HEK293 (cell line): Measurements from ENCODE around the gene CLRN1.

Source experiments
- CTCF ChIA-PET: fragments of 350-600 bp; formaldehyde crosslinking; extraction: SDS; loops from one replicate; lab custom pipeline; 2021; ENCODE audit warnings: antibody characterized with exemption; lab: Yijun Ruan, JAX
- POLR2A ChIA-PET: fragments of 300-600 bp; formaldehyde crosslinking; extraction: SDS; loops from one replicate; lab custom pipeline; 2020; ENCODE audit warnings: antibody characterized with exemption, inconsistent platforms; lab: Yijun Ruan, JAX
- H3K27ac ChIP-seq: fragments of 200-500 bp; sonication (Bioruptor generic); 2 replicates; pipeline ENCODE4 v1.5.1; 2014; ENCODE audit warnings: low read depth, low read length, control low read depth, inconsistent platforms; ENCODE audit errors: extremely low read depth
- H3K36me3 ChIP-seq, 2 experiments: fragments of 200-500 bp in 1 of 2; sonication (Bioruptor generic) in 1 of 2; 1 replicate in 1 of 2; 2 replicates in 1 of 2; pipeline ENCODE4 v1.5.1; 2014 to 2017; ENCODE audit warnings: inconsistent platforms in 2 of 2, low read length in 2 of 2; ENCODE audit not compliant: control insufficient read depth in 2 of 2, insufficient read depth in 1 of 2
- H3K4me1 ChIP-seq: fragments of 200-500 bp; sonication (Bioruptor generic); 2 replicates; pipeline ENCODE4 v1.5.1; 2014; ENCODE audit warnings: mild to moderate bottlenecking, low read length, inconsistent platforms; ENCODE audit not compliant: control insufficient read depth, insufficient read depth
- H3K4me3 ChIP-seq: 2 replicates; pipeline ENCODE4 v1.5.1; 2011; ENCODE audit warnings: low read depth, mild to moderate bottlenecking, control low read depth, low read length, moderate library complexity
- H3K9me3 ChIP-seq: fragments of 200-500 bp; sonication (Bioruptor generic); 2 replicates; pipeline ENCODE4 v1.5.1; 2014; ENCODE audit warnings: low read depth, low read length, inconsistent platforms; ENCODE audit not compliant: control insufficient read depth, insufficient read depth
- GLI4 ChIP-seq: fragments of 450-650 bp; formaldehyde crosslinking; IDR thresholded peaks from 2 replicates; pipeline ENCODE4 v1.5.1; 2016; ENCODE audit warnings: missing biosample characterization, missing genetic modification characterization
- MZF1 ChIP-seq: fragments of 450-650 bp; formaldehyde crosslinking; IDR thresholded peaks from 2 replicates; pipeline ENCODE4 v1.5.1; 2017; ENCODE audit warnings: missing biosample characterization, missing genetic modification characterization, borderline replicate concordance
- PBX3 ChIP-seq: sonication (generic); formaldehyde crosslinking; IDR thresholded peaks from 2 replicates; pipeline ENCODE4 v1.8.1; 2022; ENCODE audit warnings: mild to moderate bottlenecking, moderate library complexity, missing genetic modification reagents
- PRDM1 ChIP-seq: fragments of 450-650 bp; formaldehyde crosslinking; IDR thresholded peaks from 2 replicates; pipeline ENCODE4; 2016; ENCODE audit warnings: missing biosample characterization, missing genetic modification characterization
- SP2 ChIP-seq: fragments of 450-650 bp; formaldehyde crosslinking; IDR thresholded peaks from 2 replicates; pipeline ENCODE4 v1.5.1; 2016; ENCODE audit warnings: missing biosample characterization, missing genetic modification characterization
- SP7 ChIP-seq: fragments of 450-650 bp; formaldehyde crosslinking; IDR thresholded peaks from 2 replicates; pipeline ENCODE4 v1.5.1; 2016; ENCODE audit warnings: missing biosample characterization, missing genetic modification characterization
- TRIM28 ChIP-seq: IDR thresholded peaks from 2 replicates; pipeline ENCODE4 v1.6.1; 2011; ENCODE audit warnings: low read length, control low read depth, borderline replicate concordance
- ZBTB17 ChIP-seq: fragments of 450-650 bp; formaldehyde crosslinking; IDR thresholded peaks from 2 replicates; pipeline ENCODE4 v1.5.1; 2016; ENCODE audit warnings: missing biosample characterization, missing genetic modification characterization
- ZNF10 ChIP-seq: fragments of 450-650 bp; formaldehyde crosslinking; IDR thresholded peaks from 2 replicates; pipeline ENCODE4 v1.5.1; 2017; ENCODE audit warnings: missing biosample characterization, missing genetic modification characterization
- ZNF350 ChIP-seq: fragments of 450-650 bp; formaldehyde crosslinking; IDR thresholded peaks from 2 replicates; pipeline ENCODE4 v1.5.0; 2017; ENCODE audit warnings: missing biosample characterization, mild to moderate bottlenecking, missing genetic modification characterization
- ZNF394 ChIP-seq: fragments of 450-650 bp; formaldehyde crosslinking; IDR thresholded peaks from 2 replicates; pipeline ENCODE4 v1.5.1; 2016; ENCODE audit warnings: missing biosample characterization, missing genetic modification characterization, mild to moderate bottlenecking, moderate library complexity, borderline replicate concordance
- ZNF404 ChIP-seq: fragments of 450-650 bp; formaldehyde crosslinking; IDR thresholded peaks from 2 replicates; pipeline ENCODE4 v1.5.1; 2017; ENCODE audit warnings: missing biosample characterization, missing genetic modification characterization
- ZNF423 ChIP-seq: fragments of 450-650 bp; formaldehyde crosslinking; IDR thresholded peaks from 2 replicates; pipeline ENCODE4 v1.5.1; 2016; ENCODE audit warnings: missing biosample characterization, missing genetic modification characterization
- ZNF473 ChIP-seq: fragments of 450-650 bp; formaldehyde crosslinking; IDR thresholded peaks from 2 replicates; pipeline ENCODE4 v1.5.1; 2017; ENCODE audit warnings: missing biosample characterization, missing genetic modification characterization
- ZNF48 ChIP-seq: fragments of 450-650 bp; formaldehyde crosslinking; IDR thresholded peaks from 2 replicates; pipeline ENCODE4 v1.5.1; 2016; ENCODE audit warnings: missing biosample characterization, missing genetic modification characterization
- ZNF544 ChIP-seq: fragments of 450-650 bp; formaldehyde crosslinking; IDR thresholded peaks from 2 replicates; pipeline ENCODE4 v1.5.0; 2017; ENCODE audit warnings: missing biosample characterization, missing genetic modification characterization
- ZNF580 ChIP-seq: fragments of 450-650 bp; formaldehyde crosslinking; IDR thresholded peaks from 2 replicates; pipeline ENCODE4 v1.5.1; 2016; ENCODE audit warnings: missing biosample characterization, missing genetic modification characterization
- ZNF664 ChIP-seq: fragments of 450-650 bp; formaldehyde crosslinking; IDR thresholded peaks from 2 replicates; pipeline ENCODE4 v1.5.1; 2016; ENCODE audit warnings: missing biosample characterization, missing genetic modification characterization
- ZNF707 ChIP-seq: fragments of 450-650 bp; formaldehyde crosslinking; IDR thresholded peaks from 2 replicates; pipeline ENCODE4 v1.5.1; 2016; ENCODE audit warnings: missing biosample characterization, missing genetic modification characterization
- ZNF747 ChIP-seq: fragments of 450-650 bp; formaldehyde crosslinking; IDR thresholded peaks from 2 replicates; pipeline ENCODE4 v1.5.1; 2016; ENCODE audit warnings: missing biosample characterization, missing genetic modification characterization
- ZNF837 ChIP-seq: fragments of 450-650 bp; formaldehyde crosslinking; IDR thresholded peaks from 2 replicates; pipeline ENCODE4 v1.5.1; 2016; ENCODE audit warnings: missing biosample characterization, missing genetic modification characterization
- TF ChIP-seq, protein P1 (sequence below): fragments of 450-650 bp; formaldehyde crosslinking; conservative IDR thresholded peaks from 2 replicates; pipeline ENCODE4 v1.5.1; 2016; ENCODE audit warnings: low read depth, missing biosample characterization, missing genetic modification characterization
- TF ChIP-seq, protein P2 (sequence below): fragments of 450-650 bp; formaldehyde crosslinking; IDR thresholded peaks from 2 replicates; pipeline ENCODE4 v1.5.1; 2016; ENCODE audit warnings: missing biosample characterization, missing genetic modification characterization

The CLRN1 gene

DNA sequence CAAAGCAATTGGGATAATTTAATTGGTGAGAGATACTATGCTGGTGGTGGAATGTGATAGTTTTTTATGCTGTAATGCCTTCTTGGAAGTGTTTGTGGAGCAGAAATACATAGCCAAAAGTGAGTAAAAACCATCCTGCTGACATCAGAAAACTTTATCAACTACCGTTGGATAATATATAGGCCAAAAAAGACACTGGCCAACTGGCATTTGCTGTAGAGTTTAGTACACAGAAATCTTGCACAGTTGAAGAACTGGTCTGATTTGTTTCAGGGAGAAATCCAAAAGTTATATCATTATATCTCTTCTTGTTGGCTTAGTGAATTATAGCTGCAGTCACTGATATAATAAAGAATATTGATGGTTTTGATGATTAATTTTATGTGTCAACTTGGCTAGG lies 66.8 kb downstream of the CLRN1 start:
- Histone ChIP-seq H3K27ac (no peak overlapping the region), H3K36me3 (no peaks in the 10 kb centered on the region), H3K4me1 (no peaks in the 10 kb centered on the region), H3K4me3 (no peak overlapping the region), H3K9me3 (no peaks in the 10 kb centered on the region)
- TF ChIP-seq ZNF48 (tag by site-specific recombination) (no peak), ZBTB17 (tag by site-specific recombination) (no peak), GLI4 (tag by site-specific recombination) (no peak), ZNF394 (tag by site-specific recombination) (no peak), ZNF404 (tag by site-specific recombination) (no peak), ZNF544 (no peak), ZNF423 (tag by site-specific recombination) (no peak), ZNF10 (no peak), PBX3 (no peak), PRDM1 (no peak), TRIM28 (no peak), ZNF664 (tag by site-specific recombination) (no peak), SP7 (tag by site-specific recombination) (no peak), ZNF707 (tag by site-specific recombination) (no peak), ZNF580 (no peak), ZNF350 (tag by site-specific recombination) (no peak), SP2 (tag by site-specific recombination) (no peak)
- TF ChIP-seq, protein P1, sequence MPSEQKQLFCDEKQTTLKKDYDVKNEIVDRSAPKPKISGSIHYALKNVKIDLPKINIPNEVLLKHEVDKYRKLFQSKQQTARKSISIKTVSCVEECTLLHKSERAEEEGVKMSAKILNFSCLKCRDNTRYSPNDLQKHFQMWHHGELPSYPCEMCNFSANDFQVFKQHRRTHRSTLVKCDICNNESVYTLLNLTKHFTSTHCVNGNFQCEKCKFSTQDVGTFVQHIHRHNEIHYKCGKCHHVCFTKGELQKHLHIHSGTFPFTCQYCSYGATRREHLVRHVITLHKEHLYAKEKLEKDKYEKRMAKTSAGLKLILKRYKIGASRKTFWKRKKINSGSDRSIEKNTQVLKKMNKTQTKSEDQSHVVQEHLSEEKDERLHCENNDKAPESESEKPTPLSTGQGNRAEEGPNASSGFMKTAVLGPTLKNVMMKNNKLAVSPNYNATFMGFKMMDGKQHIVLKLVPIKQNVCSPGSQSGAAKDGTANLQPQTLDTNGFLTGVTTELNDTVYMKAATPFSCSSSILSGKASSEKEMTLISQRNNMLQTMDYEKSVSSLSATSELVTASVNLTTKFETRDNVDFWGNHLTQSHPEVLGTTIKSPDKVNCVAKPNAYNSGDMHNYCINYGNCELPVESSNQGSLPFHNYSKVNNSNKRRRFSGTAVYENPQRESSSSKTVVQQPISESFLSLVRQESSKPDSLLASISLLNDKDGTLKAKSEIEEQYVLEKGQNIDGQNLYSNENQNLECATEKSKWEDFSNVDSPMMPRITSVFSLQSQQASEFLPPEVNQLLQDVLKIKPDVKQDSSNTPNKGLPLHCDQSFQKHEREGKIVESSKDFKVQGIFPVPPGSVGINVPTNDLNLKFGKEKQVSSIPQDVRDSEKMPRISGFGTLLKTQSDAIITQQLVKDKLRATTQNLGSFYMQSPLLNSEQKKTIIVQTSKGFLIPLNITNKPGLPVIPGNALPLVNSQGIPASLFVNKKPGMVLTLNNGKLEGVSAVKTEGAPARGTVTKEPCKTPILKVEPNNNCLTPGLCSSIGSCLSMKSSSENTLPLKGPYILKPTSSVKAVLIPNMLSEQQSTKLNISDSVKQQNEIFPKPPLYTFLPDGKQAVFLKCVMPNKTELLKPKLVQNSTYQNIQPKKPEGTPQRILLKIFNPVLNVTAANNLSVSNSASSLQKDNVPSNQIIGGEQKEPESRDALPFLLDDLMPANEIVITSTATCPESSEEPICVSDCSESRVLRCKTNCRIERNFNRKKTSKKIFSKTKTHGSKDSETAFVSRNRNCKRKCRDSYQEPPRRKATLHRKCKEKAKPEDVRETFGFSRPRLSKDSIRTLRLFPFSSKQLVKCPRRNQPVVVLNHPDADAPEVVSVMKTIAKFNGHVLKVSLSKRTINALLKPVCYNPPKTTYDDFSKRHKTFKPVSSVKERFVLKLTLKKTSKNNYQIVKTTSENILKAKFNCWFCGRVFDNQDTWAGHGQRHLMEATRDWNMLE (tag by site-specific recombination), result no peak
- ChIA-PET CTCF (no interaction called here), POLR2A (no interaction called here)

- no peaks in the 10 kb centered on the region for H3K9me3 ChIP-seq
- H3K4me1 ChIP-seq, result no peaks in the 10 kb centered on the region
- TF ChIP-seq ZNF837 (tag by site-specific recombination), result no peak
- no peak for TF ChIP-seq ZNF473 (tag by site-specific recombination)
- TF ChIP-seq ZNF747, result no peak
- no peak for TF ChIP-seq MZF1 (tag by site-specific recombination)
- TF ChIP-seq, protein P2, sequence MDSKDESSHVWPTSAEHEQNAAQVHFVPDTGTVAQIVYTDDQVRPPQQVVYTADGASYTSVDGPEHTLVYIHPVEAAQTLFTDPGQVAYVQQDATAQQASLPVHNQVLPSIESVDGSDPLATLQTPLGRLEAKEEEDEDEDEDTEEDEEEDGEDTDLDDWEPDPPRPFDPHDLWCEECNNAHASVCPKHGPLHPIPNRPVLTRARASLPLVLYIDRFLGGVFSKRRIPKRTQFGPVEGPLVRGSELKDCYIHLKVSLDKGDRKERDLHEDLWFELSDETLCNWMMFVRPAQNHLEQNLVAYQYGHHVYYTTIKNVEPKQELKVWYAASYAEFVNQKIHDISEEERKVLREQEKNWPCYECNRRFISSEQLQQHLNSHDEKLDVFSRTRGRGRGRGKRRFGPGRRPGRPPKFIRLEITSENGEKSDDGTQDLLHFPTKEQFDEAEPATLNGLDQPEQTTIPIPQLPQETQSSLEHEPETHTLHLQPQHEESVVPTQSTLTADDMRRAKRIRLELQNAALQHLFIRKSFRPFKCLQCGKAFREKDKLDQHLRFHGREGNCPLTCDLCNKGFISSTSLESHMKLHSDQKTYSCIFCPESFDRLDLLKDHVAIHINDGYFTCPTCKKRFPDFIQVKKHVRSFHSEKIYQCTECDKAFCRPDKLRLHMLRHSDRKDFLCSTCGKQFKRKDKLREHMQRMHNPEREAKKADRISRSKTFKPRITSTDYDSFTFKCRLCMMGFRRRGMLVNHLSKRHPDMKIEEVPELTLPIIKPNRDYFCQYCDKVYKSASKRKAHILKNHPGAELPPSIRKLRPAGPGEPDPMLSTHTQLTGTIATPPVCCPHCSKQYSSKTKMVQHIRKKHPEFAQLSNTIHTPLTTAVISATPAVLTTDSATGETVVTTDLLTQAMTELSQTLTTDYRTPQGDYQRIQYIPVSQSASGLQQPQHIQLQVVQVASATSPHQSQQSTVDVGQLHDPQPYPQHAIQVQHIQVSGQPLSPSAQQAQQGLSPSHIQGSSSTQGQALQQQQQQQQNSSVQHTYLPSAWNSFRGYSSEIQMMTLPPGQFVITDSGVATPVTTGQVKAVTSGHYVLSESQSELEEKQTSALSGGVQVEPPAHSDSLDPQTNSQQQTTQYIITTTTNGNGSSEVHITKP, result no peak
- CTCF ChIA-PET, result no interaction called here
- H3K4me3 ChIP-seq, result no peak within 1 kb of the TSS
- H3K36me3 ChIP-seq, result no peaks in the 10 kb centered on the region
- H3K27ac ChIP-seq, result no peak within 1 kb of the TSS
- POLR2A ChIA-PET, result no interaction called here
These were observed 67.2 kb downstream of the CLRN1 start, which contains the start of gene MINDY4B for GRCh38 chr3:150905339-150905738. MINDY4B (minus strand) TSS chr3:150905439; CDS start chr3:150905439, 0 bp downstream.
